CD4-positive, alpha-beta T cell treated with Interleukin-21 for 1 hour (primary cell): ENCODE results near the gene SCN4B.
A peak's percentile ranks its signal among the peaks of the same experiment; 100 is the strongest.

Experiments used
- DNase-seq: peaks from one replicate; pipeline ENCODE4 v3.0.0-alpha.2; 2020

The SCN4B gene

GRCh38 chr11:118172356-118172755, 19.7 kb upstream of the SCN4B start:
- DNase-seq, result no peak

GRCh38 chr11:118171269-118172062, 18.8 kb upstream of the SCN4B start:
- DNase-seq, result peak; percentile 75

- no peak for DNase-seq
These were observed 18.3 kb upstream of the SCN4B start for GRCh38 chr11:118170882-118171268.

GRCh38 chr11:118170231-118170630, 17.6 kb upstream of the SCN4B start:
- no peak for DNase-seq

- no peak for DNase-seq
These were observed 16.9 kb upstream of the SCN4B start for GRCh38 chr11:118169300-118170140.

- no peak for DNase-seq
These were observed 16.1 kb upstream of the SCN4B start for GRCh38 chr11:118168751-118169150.

GRCh38 chr11:118168316-118168715, 15.7 kb upstream of the SCN4B start:
- no peak for DNase-seq

- DNase-seq, result no peak
These were observed 15.3 kb upstream of the SCN4B start for GRCh38 chr11:118167906-118168305.

GRCh38 chr11:118167253-118167652, 14.6 kb upstream of the SCN4B start:
- no peak for DNase-seq

GRCh38 chr11:118166641-118167040, 14.0 kb upstream of the SCN4B start:
- no peak for DNase-seq

- no peak for DNase-seq
These were observed 12.3 kb upstream of the SCN4B start for GRCh38 chr11:118164885-118165284.

- DNase-seq, result no peak
These were observed 10.9 kb upstream of the SCN4B start for GRCh38 chr11:118163494-118163893.

- DNase-seq, result no peak
These were observed 10.2 kb upstream of the SCN4B start for GRCh38 chr11:118162846-118163245.

GRCh38 chr11:118161786-118162185, 9.2 kb upstream of the SCN4B start:
- no peak for DNase-seq

- DNase-seq, result no peak
These were observed 4.7 kb upstream of the SCN4B start for GRCh38 chr11:118157186-118157895.

GRCh38 chr11:118156531-118157185, 4.0 kb upstream of the SCN4B start:
- peak; percentile 20 for DNase-seq

- DNase-seq, result no peak
These were observed 3.3 kb upstream of the SCN4B start for GRCh38 chr11:118155776-118156530.

- no peak for DNase-seq
These were observed 2.0 kb upstream of the SCN4B start for GRCh38 chr11:118154641-118155040.

- DNase-seq, result no peak
These were observed 1.4 kb upstream of the SCN4B start for GRCh38 chr11:118153976-118154375.

- DNase-seq, result no peak
These were observed 893 bp upstream of the SCN4B start for GRCh38 chr11:118153516-118153915.

- no peak for DNase-seq
These were observed 537 bp downstream of the SCN4B start for GRCh38 chr11:118152020-118152551.

- DNase-seq, result no peak
These were observed 1.2 kb downstream of the SCN4B start for GRCh38 chr11:118151431-118151830.
